Mononuclear cell (primary cell): ENCODE measurements around the gene ALDH1A2. TPM values are rescaled to one million over a fixed set of nuclear protein-coding genes. Genes with fewer than 3 reads are reported as not detected.
"Not testable (repeated sequence)": the region's sequence is repeated elsewhere in the genome, so short reads cannot be mapped to it uniquely, and the experiment has no call there.

Experiments used
- H3K27me3 ChIP-seq: 2 replicates; pipeline ENCODE4 v1.6.0; 2011; ENCODE audit warnings: low read length, control low read depth; ENCODE audit not compliant: insufficient read depth
- H3K4me1 ChIP-seq: 2 replicates; pipeline ENCODE4 v1.5.1; 2011; ENCODE audit warnings: mild to moderate bottlenecking, low read length, control low read depth; ENCODE audit not compliant: insufficient read depth
- H3K4me3 ChIP-seq: 2 replicates; pipeline ENCODE4 v1.5.1; 2011; ENCODE audit warnings: mild to moderate bottlenecking, low read length, moderate library complexity
- H3K9me3 ChIP-seq: 2 replicates; pipeline ENCODE4 v1.5.1; 2011; ENCODE audit warnings: low read depth, mild to moderate bottlenecking, control low read depth, low read length
- total RNA-seq: library from RNA; depleted of rRNA; stranded (reverse); fragments of >200 nt; gene quantifications from one replicate; pipeline ENCODE4 v1.2.3, GENCODE V29; 2012

ALDH1A2 gene
- total RNA-seq, 1 donor: 2.0 TPM

- no peak overlapping the region for H3K4me3 ChIP-seq
- H3K9me3 ChIP-seq: no peaks in the 10 kb centered on the region
- no peaks in the 10 kb centered on the region for H3K4me1 ChIP-seq
- H3K27me3 ChIP-seq: peaks cover 75% of the 10 kb centered on the region
These were observed 6.8 kb downstream of the ALDH1A2 start for GRCh38 chr15:58058729-58059128.

DNA sequence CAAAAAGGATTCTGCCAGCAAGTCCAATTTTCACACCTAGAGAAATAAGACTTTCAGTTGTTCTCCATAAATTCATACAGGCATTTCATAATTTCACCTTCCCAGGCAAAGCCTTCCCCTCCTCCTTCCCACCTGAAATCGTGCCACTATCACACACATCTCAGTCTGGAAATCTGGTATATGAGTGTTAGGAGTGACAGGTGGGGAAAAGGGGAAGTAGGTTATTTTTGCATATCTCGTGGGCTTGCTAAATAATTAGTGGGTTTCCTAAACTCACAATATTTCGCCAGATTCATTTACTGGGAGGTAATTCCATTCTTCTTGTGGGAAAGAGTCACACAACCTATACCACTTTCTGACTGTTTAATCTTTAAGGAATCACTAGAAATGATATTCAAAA lies 7.4 kb downstream of the ALDH1A2 start:
- Histone ChIP-seq H3K9me3 (no peaks in the 10 kb centered on the region), H3K4me1 (no peaks in the 10 kb centered on the region), H3K4me3 (no peak overlapping the region), H3K27me3 (peaks cover 68% of the 10 kb centered on the region)

GRCh38 chr15:58057559-58057958 lies 8.0 kb downstream of the ALDH1A2 start:
- Histone ChIP-seq H3K9me3 (no peaks in the 10 kb centered on the region), H3K4me1 (no peaks in the 10 kb centered on the region), H3K4me3 (no peak overlapping the region), H3K27me3 (peaks cover 63% of the 10 kb centered on the region)

DNA sequence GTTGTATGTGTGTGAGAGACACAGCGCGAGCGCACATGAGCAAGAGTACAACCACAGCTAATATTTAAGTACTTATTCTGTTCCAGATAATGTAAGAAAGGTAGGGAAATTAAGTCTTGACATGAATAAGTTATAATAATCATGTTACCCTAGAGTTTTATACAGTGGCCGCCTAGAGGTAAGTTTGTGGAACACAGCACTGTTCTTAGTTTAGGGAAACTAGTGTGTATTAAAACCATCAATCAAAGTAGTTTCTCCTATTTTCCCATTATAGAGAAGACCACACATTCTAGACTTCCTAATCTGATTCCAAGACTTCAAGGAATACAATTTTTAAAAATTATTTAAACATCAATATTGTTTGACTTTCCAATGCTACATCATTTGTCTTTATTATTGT lies 9.5 kb downstream of the ALDH1A2 start:
- Histone ChIP-seq H3K4me3 (no peak overlapping the region), H3K9me3 (no peaks in the 10 kb centered on the region), H3K27me3 (peaks cover 48% of the 10 kb centered on the region)

GRCh38 chr15:58053315-58054153 lies 12.0 kb downstream of the ALDH1A2 start:
- no peaks in the 10 kb centered on the region for H3K4me1 ChIP-seq
- H3K9me3 ChIP-seq: no peaks in the 10 kb centered on the region

More for the DNA sequence above, 9.5 kb downstream of the ALDH1A2 start:
- H3K4me1 ChIP-seq: no peaks in the 10 kb centered on the region

DNA sequence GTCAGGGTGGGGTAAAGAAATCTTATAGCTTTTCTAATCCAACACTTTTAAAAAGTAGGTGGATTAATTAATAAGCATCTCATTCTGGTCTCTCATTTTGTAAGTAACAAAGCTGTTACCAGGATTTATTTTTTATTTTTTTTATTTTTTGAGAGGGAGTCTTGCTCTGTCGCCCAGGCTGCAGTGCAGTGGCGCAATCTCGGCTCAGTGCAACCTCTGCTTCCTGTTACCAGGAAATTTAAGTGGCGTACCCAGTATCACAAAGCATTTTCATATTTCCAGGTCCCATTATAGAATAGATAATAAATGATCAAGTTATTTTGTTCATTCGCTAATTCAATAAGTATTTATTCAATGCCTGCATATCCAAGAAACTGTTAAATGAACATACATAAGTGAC lies 13.2 kb downstream of the ALDH1A2 start:
- H3K4me1 ChIP-seq: no peaks in the 10 kb centered on the region
- H3K27me3 ChIP-seq: peaks cover 17% of the 10 kb centered on the region
- H3K4me3 ChIP-seq: no peak overlapping the region
- no peaks in the 10 kb centered on the region for H3K9me3 ChIP-seq

More at GRCh38 chr15:58053315-58054153, 12.0 kb downstream of the ALDH1A2 start:
- Histone ChIP-seq H3K27me3 (peaks cover 24% of the 10 kb centered on the region), H3K4me3 (no peak overlapping the region)

GRCh38 chr15:58049520-58050227 lies 15.8 kb downstream of the ALDH1A2 start:
- peaks cover 2% of the 10 kb centered on the region for H3K27me3 ChIP-seq
- no peaks in the 10 kb centered on the region for H3K9me3 ChIP-seq
- no peak overlapping the region for H3K4me3 ChIP-seq
- H3K4me1 ChIP-seq: no peaks in the 10 kb centered on the region

- Histone ChIP-seq H3K9me3 (no peaks in the 10 kb centered on the region), H3K4me3 (no peak overlapping the region), H3K27me3 (no peaks in the 10 kb centered on the region), H3K4me1 (no peaks in the 10 kb centered on the region)
These were observed 17.2 kb downstream of the ALDH1A2 start for GRCh38 chr15:58048261-58048660.

GRCh38 chr15:58047149-58047548 lies 18.4 kb downstream of the ALDH1A2 start:
- H3K9me3 ChIP-seq: no peaks in the 10 kb centered on the region
- H3K4me1 ChIP-seq: no peaks in the 10 kb centered on the region
- H3K27me3 ChIP-seq: no peaks in the 10 kb centered on the region
- no peak overlapping the region for H3K4me3 ChIP-seq

DNA sequence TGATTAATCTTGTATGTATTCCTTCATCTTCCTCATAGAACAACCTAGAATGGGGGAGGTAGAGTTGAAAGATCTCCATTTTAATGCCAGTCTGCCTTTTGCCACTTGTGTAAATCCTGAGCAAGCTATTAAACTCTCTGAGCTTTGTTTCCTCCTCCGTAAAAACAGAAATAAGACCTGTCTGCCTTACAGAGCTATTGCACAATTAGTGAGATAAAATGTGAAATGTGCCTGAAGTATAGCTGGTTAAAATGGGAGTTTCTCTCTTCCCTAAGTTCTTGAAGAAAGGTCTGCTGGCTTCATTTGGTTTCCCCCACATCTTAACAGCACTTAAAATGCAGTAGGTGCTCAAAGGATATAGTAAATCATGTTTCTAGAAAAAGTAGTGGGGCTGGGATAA lies 19.0 kb downstream of the ALDH1A2 start:
- no peak overlapping the region for H3K4me3 ChIP-seq
- H3K4me1 ChIP-seq: no peaks in the 10 kb centered on the region
- no peaks in the 10 kb centered on the region for H3K27me3 ChIP-seq
- H3K9me3 ChIP-seq: no peaks in the 10 kb centered on the region

GRCh38 chr15:58045376-58045775 lies 20.1 kb downstream of the ALDH1A2 start:
- not testable (repeated sequence) for H3K4me3 ChIP-seq, H3K4me1 ChIP-seq, H3K9me3 ChIP-seq, H3K27me3 ChIP-seq

GRCh38 chr15:58044551-58044950 lies 21.0 kb downstream of the ALDH1A2 start:
- Histone ChIP-seq H3K27me3 (no peaks in the 10 kb centered on the region), H3K9me3 (no peaks in the 10 kb centered on the region), H3K4me1 (no peaks in the 10 kb centered on the region), H3K4me3 (no peak overlapping the region)

- H3K9me3 ChIP-seq: no peaks in the 10 kb centered on the region
- H3K4me1 ChIP-seq: no peaks in the 10 kb centered on the region
- no peaks in the 10 kb centered on the region for H3K27me3 ChIP-seq
These were observed 22.2 kb downstream of the ALDH1A2 start for GRCh38 chr15:58043192-58043903.

GRCh38 chr15:58042006-58042405 lies 23.5 kb downstream of the ALDH1A2 start:
- no peaks in the 10 kb centered on the region for H3K27me3 ChIP-seq
- no peaks in the 10 kb centered on the region for H3K4me1 ChIP-seq
- no peaks in the 10 kb centered on the region for H3K9me3 ChIP-seq
- no peak overlapping the region for H3K4me3 ChIP-seq

More at GRCh38 chr15:58043192-58043903, 22.2 kb downstream of the ALDH1A2 start:
- no peak overlapping the region for H3K4me3 ChIP-seq

DNA sequence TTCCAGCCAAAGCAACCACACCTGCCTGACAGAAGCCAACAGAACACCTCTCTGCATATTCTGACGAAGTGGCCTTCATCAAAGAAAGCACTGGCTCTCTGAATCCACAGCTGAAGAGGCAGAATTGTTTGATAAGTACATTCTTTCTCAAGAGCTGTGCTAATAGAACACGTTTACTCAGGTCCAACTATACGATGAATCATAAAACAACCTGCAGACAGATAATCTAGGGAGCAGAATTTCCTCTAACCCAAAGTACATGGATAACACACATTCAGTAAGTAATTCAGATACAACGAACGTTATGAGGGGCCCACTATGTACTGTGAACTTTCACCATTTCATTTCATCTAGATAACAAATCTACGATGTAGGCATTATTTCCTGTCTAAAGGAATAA lies 25.4 kb downstream of the ALDH1A2 start:
- no peaks in the 10 kb centered on the region for H3K9me3 ChIP-seq
- H3K4me1 ChIP-seq: no peaks in the 10 kb centered on the region
- no peaks in the 10 kb centered on the region for H3K27me3 ChIP-seq
- no peak overlapping the region for H3K4me3 ChIP-seq
